HG02759 (cell line): Measurements from ENCODE around the gene SPINDOC.
A peak's percentile ranks its signal among the peaks of the same experiment; 100 is the strongest.

Experiments
- ATAC-seq: cut with Tn5 transposase; IDR thresholded peaks from one replicate; pipeline ENCODE4 v1.9.1; 2021; ENCODE audit warnings: mild to moderate bottlenecking, moderate library complexity; ENCODE audit not compliant: unreplicated experiment

SPINDOC gene

DNA sequence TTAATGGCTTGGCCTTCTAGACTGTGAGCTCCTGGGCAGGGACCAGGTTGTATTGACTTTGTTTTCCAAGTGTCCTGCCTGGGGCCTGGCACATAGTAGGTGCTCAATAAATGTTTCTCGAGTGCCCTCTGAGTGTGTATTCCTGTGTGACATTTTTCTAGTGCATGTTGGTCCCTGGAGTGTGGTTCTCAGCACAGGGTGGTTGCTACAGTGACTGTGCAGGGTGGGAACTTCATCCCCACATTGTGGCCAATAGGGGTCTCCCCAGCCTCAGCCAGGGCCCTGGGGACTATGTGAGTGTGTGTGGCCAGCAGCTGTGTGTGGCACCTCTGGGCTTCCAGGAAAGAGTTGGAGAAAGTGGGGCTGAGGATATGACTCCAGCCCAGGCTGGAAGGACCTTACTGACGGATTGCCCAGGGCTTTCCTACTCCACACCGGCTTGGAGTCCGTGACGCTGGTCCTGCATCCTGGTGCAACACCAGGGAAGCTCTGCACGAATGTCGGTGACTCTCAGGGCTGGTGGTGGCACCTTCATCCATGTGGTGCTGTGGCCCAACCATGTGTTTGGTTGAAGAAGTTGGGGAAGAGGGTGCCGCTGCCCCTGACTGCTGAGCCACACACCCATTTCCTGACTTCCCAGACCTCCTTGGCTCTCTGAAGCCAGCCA, 16.7 kb downstream of the SPINDOC start:
- no peak for ATAC-seq

DNA sequence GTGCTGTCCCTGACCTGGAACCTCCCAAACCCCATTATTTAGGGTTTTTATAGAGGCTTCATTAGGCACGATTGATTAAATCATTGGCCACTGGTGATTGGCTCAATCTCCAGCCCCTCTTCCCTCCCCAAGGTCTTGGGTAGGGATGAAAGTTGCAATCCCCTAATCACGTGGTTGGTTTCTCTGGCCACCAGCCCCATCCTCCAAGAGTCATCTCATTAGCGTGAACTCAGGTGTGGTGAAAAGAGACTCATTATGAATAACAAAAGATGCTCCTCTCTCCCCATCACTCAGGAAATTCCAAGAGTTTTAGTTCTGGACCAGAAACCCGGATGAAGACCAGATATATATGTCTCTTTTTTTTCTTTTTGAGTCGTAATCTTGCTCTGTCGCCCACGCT, 18.1 kb downstream of the SPINDOC start:
- no peak for ATAC-seq

- ATAC-seq = no peak
These were observed 19.1 kb downstream of the SPINDOC start for GRCh38 chr11:63832336-63832735.

GRCh38 chr11:63833048-63833447, 19.8 kb downstream of the SPINDOC start:
- no peak for ATAC-seq

GRCh38 chr11:63834535-63835157, 21.4 kb downstream of the SPINDOC start:
- ATAC-seq = no peak

DNA sequence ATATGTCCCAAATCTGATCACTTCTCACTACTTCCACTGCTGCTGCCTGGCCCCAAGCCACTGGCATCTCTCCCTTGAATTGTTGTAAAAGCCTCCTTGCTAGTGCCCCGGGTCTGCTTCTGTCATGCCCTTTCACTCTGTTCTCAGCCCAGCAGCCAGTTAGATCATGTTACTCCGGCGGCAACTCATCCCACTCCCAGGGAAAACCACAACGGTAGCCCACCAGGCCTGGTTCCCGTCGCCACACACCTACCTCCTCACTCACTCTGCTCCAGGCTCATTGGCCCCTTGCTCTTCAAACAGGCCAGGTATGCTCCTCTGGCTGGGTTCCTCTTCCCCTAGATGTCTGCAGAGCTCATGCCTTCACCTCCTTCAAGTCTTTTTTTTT, 21.9 kb downstream of the SPINDOC start:
- no peak for ATAC-seq

DNA sequence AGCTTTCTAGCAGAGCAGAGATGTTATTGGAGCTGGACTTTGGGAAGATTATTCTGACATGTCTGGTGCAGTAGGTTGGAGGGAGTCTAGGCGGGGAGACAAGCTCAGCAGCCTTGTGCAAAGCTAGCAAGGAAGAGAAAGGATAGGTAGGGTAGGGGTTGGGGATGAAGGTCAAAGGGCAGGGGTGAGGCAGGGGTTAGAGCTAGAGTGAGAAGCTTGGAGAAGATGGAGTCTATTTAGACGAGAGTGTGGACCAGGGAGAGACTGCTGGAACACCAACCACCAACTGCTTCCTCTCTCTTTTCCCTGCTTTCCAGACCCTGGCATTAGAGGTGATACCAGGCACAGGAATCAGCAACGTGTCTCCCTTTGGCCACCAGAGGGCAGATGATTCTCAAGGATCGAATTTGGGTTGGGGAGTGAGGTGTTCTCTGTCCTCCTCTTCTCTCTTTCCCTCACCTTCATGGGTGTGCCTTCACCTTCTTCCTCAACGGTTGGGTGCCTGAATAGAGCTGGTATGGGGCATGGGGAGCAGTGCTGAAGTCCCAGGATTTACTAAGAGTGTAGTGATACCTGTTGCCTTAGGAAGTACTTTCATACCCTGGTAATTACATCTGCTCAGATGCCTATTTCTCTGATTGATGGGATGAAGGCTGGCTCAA, 23.9 kb downstream of the SPINDOC start:
- no peak for ATAC-seq

- ATAC-seq = no peak
These were observed 24.5 kb downstream of the SPINDOC start for GRCh38 chr11:63837739-63838138.

- no peak for ATAC-seq
These were observed 25.0 kb downstream of the SPINDOC start for GRCh38 chr11:63838150-63838677.

- ATAC-seq = peak; percentile 79
These were observed 25.6 kb downstream of the SPINDOC start, which contains the start of gene MARK2 for GRCh38 chr11:63838678-63839507. TSS of gene MARK2 (plus strand) at chr11:63839110. CDS start at chr11:63839507, 397 bp downstream.

DNA sequence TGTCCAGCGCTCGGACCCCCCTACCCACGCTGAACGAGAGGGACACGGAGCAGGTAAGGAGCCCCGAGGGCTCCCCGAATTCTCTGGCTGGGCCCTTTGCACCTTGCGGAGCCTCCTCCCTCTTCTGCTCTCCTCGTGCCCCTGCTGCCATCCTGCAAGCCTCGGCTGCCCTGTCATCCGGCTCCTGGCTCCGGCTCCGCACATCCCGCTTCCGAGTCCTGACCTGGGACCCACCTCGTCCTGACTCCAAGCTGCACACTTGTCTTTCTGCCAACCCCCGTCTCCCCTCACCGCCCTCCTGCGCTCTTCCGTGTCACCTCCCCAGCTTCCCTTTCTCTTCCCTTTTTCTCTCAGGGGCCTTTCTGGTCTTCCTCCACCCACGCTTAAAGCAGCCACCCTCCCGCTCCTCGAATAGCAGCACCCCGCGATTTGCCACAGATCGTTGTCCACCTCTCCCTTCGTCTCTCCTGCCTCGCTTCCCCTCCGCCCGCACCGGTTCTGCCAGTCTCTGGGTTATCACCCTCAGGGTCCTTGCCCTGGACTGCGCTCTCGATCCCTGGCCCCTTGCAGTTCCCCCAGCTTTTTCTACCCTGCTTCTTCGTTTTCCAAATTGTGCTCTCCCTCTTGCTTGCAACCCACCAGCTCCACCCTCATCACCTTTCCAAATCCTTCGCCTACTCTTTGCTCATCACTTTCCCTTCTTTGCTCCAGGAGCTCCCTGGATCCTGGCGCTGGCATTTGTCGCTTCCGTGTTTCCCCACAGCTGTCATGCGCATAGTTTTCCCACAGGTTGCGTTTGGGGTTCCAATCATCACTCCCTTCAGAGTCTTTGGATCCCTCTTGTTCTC, 26.5 kb downstream of the SPINDOC start:
- no peak for ATAC-seq

DNA sequence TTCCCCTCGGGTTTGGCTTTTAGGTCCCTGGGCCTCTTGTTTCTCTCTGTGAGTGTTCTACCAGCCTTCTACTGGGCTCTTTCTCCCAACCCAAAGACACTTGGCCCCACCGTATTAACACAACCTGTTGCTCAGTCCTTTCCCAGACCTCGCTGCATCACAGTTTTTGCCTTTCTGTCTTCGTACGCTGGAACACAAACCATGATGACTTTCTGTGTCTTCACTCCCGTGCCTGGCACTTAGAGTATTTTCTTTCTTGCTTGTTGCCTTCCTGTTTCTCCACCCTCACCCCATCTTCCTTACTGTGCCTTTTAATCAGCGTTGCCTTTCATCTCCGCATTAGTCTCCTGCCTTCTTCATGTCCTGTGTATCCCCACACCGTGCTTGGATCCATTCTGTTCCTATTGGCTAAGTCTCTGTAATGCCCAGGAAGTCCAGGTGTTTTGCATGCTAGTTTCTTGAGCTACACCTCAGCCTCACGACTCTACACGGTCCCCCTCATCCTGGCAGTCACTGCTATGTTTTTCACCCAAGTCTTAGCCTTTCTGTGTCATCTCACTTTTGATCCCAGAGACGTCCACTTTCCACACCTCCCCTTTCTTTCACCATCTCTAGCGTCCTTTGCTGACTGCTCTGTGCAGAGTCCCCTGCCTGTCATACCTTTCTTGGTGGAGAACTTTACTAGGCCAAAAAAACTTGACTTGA, 27.3 kb downstream of the SPINDOC start:
- no peak for ATAC-seq

- ATAC-seq = no peak
These were observed 28.3 kb downstream of the SPINDOC start for GRCh38 chr11:63841554-63841953.

DNA sequence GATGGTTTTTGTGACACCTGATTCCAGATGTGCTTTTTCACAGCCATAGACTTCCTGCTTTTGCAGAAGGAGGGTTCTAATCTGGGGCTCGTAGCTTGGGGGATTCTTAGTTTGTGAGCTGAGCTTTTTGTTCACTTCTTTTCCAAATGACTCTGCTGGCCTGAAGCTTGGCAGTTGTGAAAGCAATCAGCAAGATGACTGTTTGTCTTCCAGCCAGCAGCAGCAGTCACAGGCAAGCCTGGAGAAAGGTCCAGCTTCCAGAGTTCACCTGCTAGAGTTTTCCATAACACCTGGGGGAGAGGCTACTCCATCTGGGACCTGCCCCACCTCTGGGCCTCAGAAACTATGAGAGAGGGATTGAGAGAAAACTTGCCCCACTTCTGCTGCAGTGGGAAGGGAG, 29.8 kb downstream of the SPINDOC start:
- ATAC-seq = no peak

GRCh38 chr11:63844836-63845235, 31.6 kb downstream of the SPINDOC start:
- no peak for ATAC-seq

GRCh38 chr11:63845303-63845702, 32.0 kb downstream of the SPINDOC start:
- no peak for ATAC-seq

- ATAC-seq = no peak
These were observed 32.7 kb downstream of the SPINDOC start for GRCh38 chr11:63845911-63846310.

- ATAC-seq = no peak
These were observed 33.6 kb downstream of the SPINDOC start for GRCh38 chr11:63846897-63847296.

- no peak for ATAC-seq
These were observed 34.1 kb downstream of the SPINDOC start for GRCh38 chr11:63847363-63847762.

DNA sequence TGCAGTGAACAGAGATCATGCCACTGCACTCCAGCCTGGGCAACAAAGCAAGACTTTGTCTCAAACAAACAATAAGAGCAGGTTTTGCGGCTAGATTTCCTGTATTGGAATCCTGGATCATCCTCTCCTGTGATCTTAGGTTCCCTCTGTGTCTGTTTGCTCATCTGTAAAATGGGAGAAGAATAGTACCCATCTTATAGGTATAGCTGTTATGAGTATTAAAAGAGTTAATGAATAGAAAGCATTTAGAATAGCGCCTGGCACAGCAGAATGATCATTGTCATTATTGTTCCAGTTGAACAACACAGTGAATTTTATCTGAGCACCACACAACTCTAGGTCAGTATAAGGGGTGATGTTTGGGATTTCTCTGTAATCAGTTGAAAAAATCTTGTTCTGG, 36.4 kb downstream of the SPINDOC start:
- no peak for ATAC-seq
